Stimulated activated CD4-positive, alpha-beta T cell treated with anti-CD3 and anti-CD28 coated beads, Interleukin-1b, Interleukin-23, amount 100 ng/mL, for 24 hours (primary cell): ENCODE results near the gene CABLES2.

Source experiments
- DNase-seq, 4 experiments: peaks; one replicate each; pipeline ENCODE4 v3.0.0-alpha.2; 2020; ENCODE audit warnings: low read depth in 4 of 4, low spot score in 1 of 4

CABLES2 gene

GRCh38 chr20:62407221-62407992 lies at the start of gene CABLES2:
Gene CABLES2 (minus strand): TSS chr20:62407285. CDS start chr20:62407276, 9 bp downstream.
- DNase-seq, result peak; percentile 76 to 89 (median 84)

- no peak for DNase-seq
These were observed 48.8 kb upstream of the CABLES2 start for GRCh38 chr20:62455929-62456328.

GRCh38 chr20:62454904-62455636 lies 48.0 kb upstream of the CABLES2 start:
- DNase-seq, result no peak

GRCh38 chr20:62453186-62453808 lies 46.2 kb upstream of the CABLES2 start:
- DNase-seq, result no peak

- no peak for DNase-seq
These were observed 45.5 kb upstream of the CABLES2 start for GRCh38 chr20:62452475-62453095.

GRCh38 chr20:62451970-62452369 lies 44.9 kb upstream of the CABLES2 start:
- no peak for DNase-seq

GRCh38 chr20:62451156-62451767 lies 44.2 kb upstream of the CABLES2 start:
- DNase-seq, result no peak

GRCh38 chr20:62449951-62450691 lies 43.0 kb upstream of the CABLES2 start:
- no peak for DNase-seq

GRCh38 chr20:62448788-62449187 lies 41.7 kb upstream of the CABLES2 start:
- DNase-seq, result no peak

- DNase-seq, result no peak
These were observed 41.0 kb upstream of the CABLES2 start for GRCh38 chr20:62448038-62448437.

- no peak for DNase-seq
These were observed 40.1 kb upstream of the CABLES2 start for GRCh38 chr20:62446888-62447869.

- no peak for DNase-seq
These were observed 39.4 kb upstream of the CABLES2 start for GRCh38 chr20:62446481-62446880.

- DNase-seq, result no peak
These were observed 38.7 kb upstream of the CABLES2 start for GRCh38 chr20:62445553-62446340.

- no peak for DNase-seq
These were observed 37.2 kb upstream of the CABLES2 start for GRCh38 chr20:62444286-62444685.

- no peak for DNase-seq
These were observed 35.0 kb upstream of the CABLES2 start for GRCh38 chr20:62441987-62442539.

- no peak for DNase-seq
These were observed 32.1 kb upstream of the CABLES2 start for GRCh38 chr20:62439218-62439617.

- DNase-seq, result no peak
These were observed 30.8 kb upstream of the CABLES2 start for GRCh38 chr20:62437927-62438326.

- no peak for DNase-seq
These were observed 30.4 kb upstream of the CABLES2 start for GRCh38 chr20:62437496-62437895.
